HepG2 (cell line): ENCODE data around the gene FNDC3B. TPM values are rescaled to one million over a fixed set of nuclear protein-coding genes. Genes with fewer than 3 reads are reported as not detected.

Experiments used
- CBX1 ChIP-seq: IDR thresholded peaks from one replicate; pipeline ENCODE4 v1.6.1; 2016; ENCODE audit warnings: antibody characterized with exemption, low read depth
- IRF1 ChIP-seq: sonication (generic); formaldehyde crosslinking; IDR thresholded peaks from 2 replicates; pipeline ENCODE4 v1.4.0; 2020; ENCODE audit warnings: low read depth, mild to moderate bottlenecking, missing genetic modification reagents
- MED1 ChIP-seq: sonication (generic); formaldehyde crosslinking; IDR thresholded peaks from 2 replicates; pipeline ENCODE4 v1.4.0; 2020; ENCODE audit warnings: missing genetic modification reagents
- MED13 ChIP-seq: sonication (generic); formaldehyde crosslinking; IDR thresholded peaks from 2 replicates; pipeline ENCODE4 v1.5.0; 2020; ENCODE audit warnings: missing genetic modification reagents
- NCOR1 ChIP-seq: fragments of 200-600 bp; sonication (generic); IDR thresholded peaks from 2 replicates; pipeline ENCODE4 v1.7.0; 2017; ENCODE audit warnings: antibody characterized with exemption, low read length, borderline replicate concordance
- NFE2L1 ChIP-seq: sonication (generic); formaldehyde crosslinking; IDR thresholded peaks from 2 replicates; pipeline ENCODE4 v1.4.0; 2020; ENCODE audit warnings: missing genetic modification reagents, mild to moderate bottlenecking, borderline replicate concordance
- PITX1 ChIP-seq: sonication (generic); formaldehyde crosslinking; IDR thresholded peaks from 2 replicates; pipeline ENCODE4 v1.5.1; 2020; ENCODE audit warnings: mild to moderate bottlenecking, missing genetic modification reagents
- PLRG1 ChIP-seq: fragments of 450-650 bp; conservative IDR thresholded peaks from 2 replicates; pipeline ENCODE4 v1.6.1; 2016
- POLR2A ChIP-seq, 2 experiments: IDR thresholded peaks; 2 replicates each; pipeline ENCODE4 v1.6.1; 2011; ENCODE audit warnings: low read depth in 2 of 2, low read length in 2 of 2, mild to moderate bottlenecking in 1 of 2, moderate library complexity in 1 of 2; ENCODE audit not compliant: insufficient read depth in 1 of 2
- RXRA ChIP-seq: sonication (generic); formaldehyde crosslinking; IDR thresholded peaks from 2 replicates; pipeline ENCODE4 v1.5.1; 2020; ENCODE audit warnings: missing genetic modification reagents
- SAP130 ChIP-seq: IDR thresholded peaks from 2 replicates; pipeline ENCODE4 v1.6.1; 2016; ENCODE audit warnings: low read depth
- TEAD3 ChIP-seq: optimal IDR thresholded peaks from 2 replicates; pipeline ENCODE3; 2016; ENCODE audit warnings: borderline replicate concordance
- TGIF2 ChIP-seq: IDR thresholded peaks from 2 replicates; pipeline ENCODE4 v1.6.1; 2016; ENCODE audit warnings: control low read depth, missing compliant biosample characterization
- U2AF1 ChIP-seq: fragments of 200-400 bp; formaldehyde crosslinking; optimal IDR thresholded peaks from 2 replicates; pipeline ENCODE3; 2017; ENCODE audit warnings: mild to moderate bottlenecking, low read depth, low read length
- ZFP82 ChIP-seq: sonication (generic); formaldehyde crosslinking; IDR thresholded peaks from 2 replicates; pipeline ENCODE4 v1.5.1; 2020; ENCODE audit warnings: mild to moderate bottlenecking, missing genetic modification reagents, borderline replicate concordance
- ZKSCAN1 ChIP-seq: fragments of 150-350 bp; IDR thresholded peaks from 2 replicates; pipeline ENCODE4 v1.6.1; 2014; ENCODE audit warnings: low read length
- ZNF501 ChIP-seq: sonication (generic); formaldehyde crosslinking; IDR thresholded peaks from 2 replicates; pipeline ENCODE4 v1.5.1; 2020; ENCODE audit warnings: mild to moderate bottlenecking, moderate library complexity, missing genetic modification reagents
- ZNF503 ChIP-seq: sonication (generic); formaldehyde crosslinking; IDR thresholded peaks from 2 replicates; pipeline ENCODE4 v1.4.0; 2020; ENCODE audit warnings: missing genetic modification reagents
- ZNF614 ChIP-seq: IDR thresholded peaks from 2 replicates; pipeline ENCODE4 v1.6.1; 2018; ENCODE audit warnings: missing biosample characterization, missing genetic modification reagents, inconsistent platforms, borderline replicate concordance
- polyA plus RNA-seq, 8 experiments: library from polyadenylated mRNA; depleted of rRNA in 3 of 8; stranded (reverse) in 7 of 8; unstranded in 1 of 8; fragments of >200 nt; fragmentation: Illumina TruSeq in 4 of 8; extraction: Trizol in 4 of 8; gene quantifications; 2 replicates each; pipeline versions ENCODE4 v1.2.1 to v1.2.3, GENCODE V29; 2011 to 2016; ENCODE audit warnings: low read depth in 4 of 8, missing spikeins in 1 of 8, mixed read lengths in 1 of 8; ENCODE audit not compliant: insufficient read depth in 1 of 8
- total RNA-seq, 5 experiments: library from RNA; depleted of rRNA; stranded (reverse); fragments of >200 nt; fragmentation: Illumina TruSeq; extraction: Trizol; gene quantifications; 2 replicates each; pipeline ENCODE4 v1.2.3, GENCODE V29; 2016; ENCODE audit warnings: low read depth in 1 of 5
- TF ChIP-seq, protein P1 (sequence below): sonication (generic); formaldehyde crosslinking; IDR thresholded peaks from 2 replicates; pipeline ENCODE4 v1.4.0; 2020; ENCODE audit warnings: missing genetic modification reagents
- TF ChIP-seq, protein P2 (sequence below): sonication (generic); formaldehyde crosslinking; conservative IDR thresholded peaks from 2 replicates; pipeline ENCODE4 v1.4.0; 2020; ENCODE audit warnings: mild to moderate bottlenecking, missing genetic modification reagents, moderate library complexity
- TF ChIP-seq, protein P3 (sequence below): sonication (generic); formaldehyde crosslinking; IDR thresholded peaks from 2 replicates; pipeline ENCODE4 v1.9.0; 2021; ENCODE audit warnings: missing genetic modification reagents, borderline replicate concordance

The FNDC3B gene
- total and polyA plus RNA-seq, 2 of the 13 experiments (the other 11 are each of a cell fraction or from before 2014, with no cell fraction given): 74.8 to 103 TPM

DNA sequence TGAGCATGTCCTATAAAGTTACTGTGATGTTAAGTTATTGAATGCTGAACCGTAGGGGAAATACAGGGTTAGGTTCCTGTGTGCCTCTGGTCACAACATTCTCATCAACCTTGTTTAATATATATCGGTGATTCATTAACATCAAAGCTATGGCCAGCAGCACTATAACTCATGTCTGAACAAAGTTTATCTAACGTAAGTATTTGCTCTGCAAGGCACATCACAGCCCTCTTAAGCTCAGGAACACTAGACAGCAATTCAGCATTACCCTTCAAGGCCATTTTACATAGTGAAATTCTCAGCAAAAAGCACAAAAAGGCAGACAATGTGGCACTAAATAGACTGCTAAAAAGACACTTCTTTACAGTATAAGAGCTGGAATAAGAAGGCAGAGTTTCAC, 48.2 kb upstream of the FNDC3B start (continued):
- no peak for TF ChIP-seq U2AF1
- TF ChIP-seq TGIF2 (CRISPR knock-in tag): 0 out of 2 replicates have a peak, but pooled peaks have one; percentile 39
- TF ChIP-seq RXRA (CRISPR knock-in tag): no peak; the same call in 1 of the 2 replicates
- peak; percentile 66; the same call in 1 of the 2 replicates for TF ChIP-seq PITX1 (CRISPR knock-in tag)
- TF ChIP-seq, protein P1, sequence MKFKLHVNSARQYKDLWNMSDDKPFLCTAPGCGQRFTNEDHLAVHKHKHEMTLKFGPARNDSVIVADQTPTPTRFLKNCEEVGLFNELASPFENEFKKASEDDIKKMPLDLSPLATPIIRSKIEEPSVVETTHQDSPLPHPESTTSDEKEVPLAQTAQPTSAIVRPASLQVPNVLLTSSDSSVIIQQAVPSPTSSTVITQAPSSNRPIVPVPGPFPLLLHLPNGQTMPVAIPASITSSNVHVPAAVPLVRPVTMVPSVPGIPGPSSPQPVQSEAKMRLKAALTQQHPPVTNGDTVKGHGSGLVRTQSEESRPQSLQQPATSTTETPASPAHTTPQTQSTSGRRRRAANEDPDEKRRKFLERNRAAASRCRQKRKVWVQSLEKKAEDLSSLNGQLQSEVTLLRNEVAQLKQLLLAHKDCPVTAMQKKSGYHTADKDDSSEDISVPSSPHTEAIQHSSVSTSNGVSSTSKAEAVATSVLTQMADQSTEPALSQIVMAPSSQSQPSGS (CRISPR knock-in tag): no peak
- TF ChIP-seq NFE2L1 (CRISPR knock-in tag): no peak
- TF ChIP-seq, protein P2, sequence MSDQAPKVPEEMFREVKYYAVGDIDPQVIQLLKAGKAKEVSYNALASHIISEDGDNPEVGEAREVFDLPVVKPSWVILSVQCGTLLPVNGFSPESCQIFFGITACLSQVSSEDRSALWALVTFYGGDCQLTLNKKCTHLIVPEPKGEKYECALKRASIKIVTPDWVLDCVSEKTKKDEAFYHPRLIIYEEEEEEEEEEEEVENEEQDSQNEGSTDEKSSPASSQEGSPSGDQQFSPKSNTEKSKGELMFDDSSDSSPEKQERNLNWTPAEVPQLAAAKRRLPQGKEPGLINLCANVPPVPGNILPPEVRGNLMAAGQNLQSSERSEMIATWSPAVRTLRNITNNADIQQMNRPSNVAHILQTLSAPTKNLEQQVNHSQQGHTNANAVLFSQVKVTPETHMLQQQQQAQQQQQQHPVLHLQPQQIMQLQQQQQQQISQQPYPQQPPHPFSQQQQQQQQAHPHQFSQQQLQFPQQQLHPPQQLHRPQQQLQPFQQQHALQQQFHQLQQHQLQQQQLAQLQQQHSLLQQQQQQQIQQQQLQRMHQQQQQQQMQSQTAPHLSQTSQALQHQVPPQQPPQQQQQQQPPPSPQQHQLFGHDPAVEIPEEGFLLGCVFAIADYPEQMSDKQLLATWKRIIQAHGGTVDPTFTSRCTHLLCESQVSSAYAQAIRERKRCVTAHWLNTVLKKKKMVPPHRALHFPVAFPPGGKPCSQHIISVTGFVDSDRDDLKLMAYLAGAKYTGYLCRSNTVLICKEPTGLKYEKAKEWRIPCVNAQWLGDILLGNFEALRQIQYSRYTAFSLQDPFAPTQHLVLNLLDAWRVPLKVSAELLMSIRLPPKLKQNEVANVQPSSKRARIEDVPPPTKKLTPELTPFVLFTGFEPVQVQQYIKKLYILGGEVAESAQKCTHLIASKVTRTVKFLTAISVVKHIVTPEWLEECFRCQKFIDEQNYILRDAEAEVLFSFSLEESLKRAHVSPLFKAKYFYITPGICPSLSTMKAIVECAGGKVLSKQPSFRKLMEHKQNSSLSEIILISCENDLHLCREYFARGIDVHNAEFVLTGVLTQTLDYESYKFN (CRISPR knock-in tag): peak; percentile 78
- TF ChIP-seq POLR2A (IDR thresholded peaks at IDR 0.05; ENCODE audit: insufficient read depth in 1 of 2, low read depth in 2 of 2, low read length in 2 of 2): no peak
- no peak for TF ChIP-seq ZNF501 (CRISPR knock-in tag)
- no peak for TF ChIP-seq NCOR1
- no peak for TF ChIP-seq CBX1
- peak; percentile 93 for TF ChIP-seq MED1 (CRISPR knock-in tag)
- peak; percentile 67; the same call in 1 of the 2 replicates for TF ChIP-seq ZNF503 (CRISPR knock-in tag)
- TF ChIP-seq ZKSCAN1: no peak
- TF ChIP-seq ZNF614 (CRISPR knock-in tag): peak; percentile 49; the same call in 1 of the 2 replicates
- TF ChIP-seq PLRG1: no peak
- TF ChIP-seq TEAD3 (CRISPR knock-in tag): peak; percentile 78
- TF ChIP-seq ZFP82 (CRISPR knock-in tag): no peak
- peak; percentile 60; the same call in 1 of the 2 replicates for TF ChIP-seq SAP130 (CRISPR knock-in tag)
- TF ChIP-seq, protein P3, sequence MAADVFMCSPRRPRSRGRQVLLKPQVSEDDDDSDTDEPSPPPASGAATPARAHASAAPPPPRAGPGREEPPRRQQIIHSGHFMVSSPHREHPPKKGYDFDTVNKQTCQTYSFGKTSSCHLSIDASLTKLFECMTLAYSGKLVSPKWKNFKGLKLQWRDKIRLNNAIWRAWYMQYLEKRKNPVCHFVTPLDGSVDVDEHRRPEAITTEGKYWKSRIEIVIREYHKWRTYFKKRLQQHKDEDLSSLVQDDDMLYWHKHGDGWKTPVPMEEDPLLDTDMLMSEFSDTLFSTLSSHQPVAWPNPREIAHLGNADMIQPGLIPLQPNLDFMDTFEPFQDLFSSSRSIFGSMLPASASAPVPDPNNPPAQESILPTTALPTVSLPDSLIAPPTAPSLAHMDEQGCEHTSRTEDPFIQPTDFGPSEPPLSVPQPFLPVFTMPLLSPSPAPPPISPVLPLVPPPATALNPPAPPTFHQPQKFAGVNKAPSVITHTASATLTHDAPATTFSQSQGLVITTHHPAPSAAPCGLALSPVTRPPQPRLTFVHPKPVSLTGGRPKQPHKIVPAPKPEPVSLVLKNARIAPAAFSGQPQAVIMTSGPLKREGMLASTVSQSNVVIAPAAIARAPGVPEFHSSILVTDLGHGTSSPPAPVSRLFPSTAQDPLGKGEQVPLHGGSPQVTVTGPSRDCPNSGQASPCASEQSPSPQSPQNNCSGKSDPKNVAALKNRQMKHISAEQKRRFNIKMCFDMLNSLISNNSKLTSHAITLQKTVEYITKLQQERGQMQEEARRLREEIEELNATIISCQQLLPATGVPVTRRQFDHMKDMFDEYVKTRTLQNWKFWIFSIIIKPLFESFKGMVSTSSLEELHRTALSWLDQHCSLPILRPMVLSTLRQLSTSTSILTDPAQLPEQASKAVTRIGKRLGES: no peak
- peak; percentile 55; the same call in 1 of the 2 replicates for TF ChIP-seq MED13 (CRISPR knock-in tag)
- TF ChIP-seq IRF1: no peak
